Measurements from ENCODE around the gene KCNMA1. TPM values are rescaled to one million over a fixed set of nuclear protein-coding genes. Genes with fewer than 3 reads are reported as not detected.

KCNMA1 gene
- total RNA-seq, 1 experiment from 2014 or later, result 0.49 TPM

- CTCF ChIA-PET, result no interaction called here
Measured at GRCh38 chr10:77542710-77543259, 94.8 kb downstream of the KCNMA1 start.

DNA sequence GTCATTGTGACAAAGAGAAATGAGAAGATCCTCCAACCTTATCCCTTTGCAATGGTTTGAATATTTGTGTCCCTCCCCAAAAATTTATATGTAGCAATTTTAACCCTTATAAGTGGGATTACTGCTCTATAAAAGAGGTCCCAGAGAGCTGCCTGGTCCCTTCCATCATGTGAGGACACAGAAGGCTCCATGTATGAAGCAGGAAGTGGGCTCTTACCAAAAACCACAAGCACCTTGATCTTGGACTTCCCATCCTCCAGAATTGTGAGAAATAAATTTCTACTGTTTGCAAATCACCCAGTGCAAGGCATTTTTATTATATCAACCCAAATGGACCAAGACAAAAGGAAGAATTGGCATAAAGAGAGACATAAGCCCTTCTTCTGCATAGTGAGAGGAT lies 95.7 kb downstream of the KCNMA1 start:
- H3K9me3 ChIP-seq (ENCODE audit: control insufficient read depth in 1 of 2, insufficient read depth in 1 of 2, low read depth in 1 of 2, low read length in 2 of 2), result no peaks in the 10 kb centered on the region
- H3K79me2 ChIP-seq (ENCODE audit: insufficient read depth, low read length), result no peaks in the 10 kb centered on the region
- H3K4me1 ChIP-seq (ENCODE audit: control insufficient read depth in 1 of 2, insufficient read depth in 2 of 2, low read length in 2 of 2), result peaks cover 10 to 21% of the 10 kb centered on the region in 2 experiments; a peak in 3 of 4 replicates
- no peak overlapping the region for H3K9ac ChIP-seq (ENCODE audit: low read length)
- no peak overlapping the region for H3K4me3 ChIP-seq (replicated peaks in 1 of 2; ENCODE audit: low read depth in 1 of 2, low read length in 2 of 2)
- no peak overlapping the region for H3K4me2 ChIP-seq (ENCODE audit: low read length)
- no peak for DNase-seq (ENCODE audit: low read depth, low spot score)
- RAD21 ChIA-PET (ENCODE audit: low non-redundant PET in 1 of 2, low total read pairs in 2 of 2, uncharacterized antibody in 2 of 2, unreplicated experiment in 2 of 2), result no interaction called here
- no peak overlapping the region for H3K27ac ChIP-seq (ENCODE audit: low read depth, low read length)
- CTCF ChIA-PET, result no interaction called here
- H3K36me3 ChIP-seq (ENCODE audit: control insufficient read depth in 1 of 2, insufficient read depth in 2 of 2, low read length in 2 of 2), result no peaks in the 10 kb centered on the region
- no peak for ATAC-seq
- no peaks in the 10 kb centered on the region for H3K9me2 ChIP-seq (ENCODE audit: insufficient read depth)
- H4K20me1 ChIP-seq (ENCODE audit: insufficient read depth), result no peaks in the 10 kb centered on the region
- H3K27me3 ChIP-seq (ENCODE audit: insufficient read depth, low read length), result no peaks in the 10 kb centered on the region
- BruUV-seq (replicated peaks), result no TSS peak
- H2AFZ ChIP-seq (ENCODE audit: low read depth, low read length, poor library complexity, severe bottlenecking), result no peak overlapping the region
- intact Hi-C loops (cut with micrococcal nuclease), result no loop called here
- TF ChIP-seq CBX3 (IDR thresholded peaks at IDR 0.05; ENCODE audit: low read depth), result no peak
- no peak for TF ChIP-seq SRF (IDR thresholded peaks at IDR 0.05; ENCODE audit: low read depth)
- TF ChIP-seq, protein P1, sequence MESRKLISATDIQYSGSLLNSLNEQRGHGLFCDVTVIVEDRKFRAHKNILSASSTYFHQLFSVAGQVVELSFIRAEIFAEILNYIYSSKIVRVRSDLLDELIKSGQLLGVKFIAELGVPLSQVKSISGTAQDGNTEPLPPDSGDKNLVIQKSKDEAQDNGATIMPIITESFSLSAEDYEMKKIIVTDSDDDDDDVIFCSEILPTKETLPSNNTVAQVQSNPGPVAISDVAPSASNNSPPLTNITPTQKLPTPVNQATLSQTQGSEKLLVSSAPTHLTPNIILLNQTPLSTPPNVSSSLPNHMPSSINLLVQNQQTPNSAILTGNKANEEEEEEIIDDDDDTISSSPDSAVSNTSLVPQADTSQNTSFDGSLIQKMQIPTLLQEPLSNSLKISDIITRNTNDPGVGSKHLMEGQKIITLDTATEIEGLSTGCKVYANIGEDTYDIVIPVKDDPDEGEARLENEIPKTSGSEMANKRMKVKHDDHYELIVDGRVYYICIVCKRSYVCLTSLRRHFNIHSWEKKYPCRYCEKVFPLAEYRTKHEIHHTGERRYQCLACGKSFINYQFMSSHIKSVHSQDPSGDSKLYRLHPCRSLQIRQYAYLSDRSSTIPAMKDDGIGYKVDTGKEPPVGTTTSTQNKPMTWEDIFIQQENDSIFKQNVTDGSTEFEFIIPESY (IDR thresholded peaks at IDR 0.05; ENCODE audit: extremely low read depth, insufficient replicate concordance, low read length), result no peak
- TF ChIP-seq ZNF274 (IDR thresholded peaks at IDR 0.05; ENCODE audit: low read depth, low read length), result no peak
- TF ChIP-seq POLR2AphosphoS5 (IDR thresholded peaks at IDR 0.05; ENCODE audit: low read depth, low read length), result no peak
- no peak for TF ChIP-seq FOSL1 (IDR thresholded peaks at IDR 0.05; ENCODE audit: low read depth)
- TF ChIP-seq CEBPB (IDR thresholded peaks at IDR 0.05; ENCODE audit: low read depth), result no peak
- TF ChIP-seq EZH2 (IDR thresholded peaks at IDR 0.05), result no peak
- POLR2A ChIA-PET, result no interaction called here

More at GRCh38 chr10:77542710-77543259, 94.8 kb downstream of the KCNMA1 start:
- H3K9me3 ChIP-seq (ENCODE audit: control insufficient read depth in 1 of 2, insufficient read depth in 1 of 2, low read depth in 1 of 2, low read length in 2 of 2), result no peaks in the 10 kb centered on the region
- no peaks in the 10 kb centered on the region for H3K36me3 ChIP-seq (ENCODE audit: control insufficient read depth in 1 of 2, insufficient read depth in 2 of 2, low read length in 2 of 2)
- RAD21 ChIA-PET (ENCODE audit: low non-redundant PET in 1 of 2, low total read pairs in 2 of 2, uncharacterized antibody in 2 of 2, unreplicated experiment in 2 of 2), result no interaction called here
- H3K4me2 ChIP-seq (ENCODE audit: low read length), result no peak overlapping the region
- H3K79me2 ChIP-seq (ENCODE audit: insufficient read depth, low read length), result no peaks in the 10 kb centered on the region
- no peak overlapping the region for H3K27ac ChIP-seq (ENCODE audit: low read depth, low read length)
- H4K20me1 ChIP-seq (ENCODE audit: insufficient read depth), result no peaks in the 10 kb centered on the region
- TF ChIP-seq ELF1 (IDR thresholded peaks at IDR 0.05; ENCODE audit: borderline replicate concordance, low read depth), result no peak
- no peak for TF ChIP-seq CEBPB (IDR thresholded peaks at IDR 0.05; ENCODE audit: low read depth)
- TF ChIP-seq SRF (IDR thresholded peaks at IDR 0.05; ENCODE audit: low read depth), result no peak
- no peak for TF ChIP-seq TCF7L2 (IDR thresholded peaks at IDR 0.05; ENCODE audit: borderline replicate concordance, extremely low read depth, insufficient read depth, insufficient read length)
- TF ChIP-seq JUND (IDR thresholded peaks at IDR 0.05), result no peak
- no peak for TF ChIP-seq RAD21 (IDR thresholded peaks at IDR 0.05; ENCODE audit: low read depth)
- no peak for TF ChIP-seq POLR2A (IDR thresholded peaks at IDR 0.05; ENCODE audit: borderline replicate concordance, extremely low read depth, insufficient read depth, insufficient read length)
- TF ChIP-seq, protein P2, sequence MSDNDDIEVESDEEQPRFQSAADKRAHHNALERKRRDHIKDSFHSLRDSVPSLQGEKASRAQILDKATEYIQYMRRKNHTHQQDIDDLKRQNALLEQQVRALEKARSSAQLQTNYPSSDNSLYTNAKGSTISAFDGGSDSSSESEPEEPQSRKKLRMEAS (IDR thresholded peaks at IDR 0.05), result no peak
- TF ChIP-seq ZFX (IDR thresholded peaks at IDR 0.05), result no peak
- no peak for TF ChIP-seq EZH2phosphoT487 (IDR thresholded peaks at IDR 0.05; ENCODE audit: borderline replicate concordance)
- TF ChIP-seq SP1 (IDR thresholded peaks at IDR 0.05; ENCODE audit: low read depth), result no peak
- no peak for TF ChIP-seq ATF3 (IDR thresholded peaks at IDR 0.05)
- no peak for TF ChIP-seq POLR2AphosphoS5 (IDR thresholded peaks at IDR 0.05; ENCODE audit: low read depth, low read length)
- TF ChIP-seq SIN3A (IDR thresholded peaks at IDR 0.05; ENCODE audit: low read depth), result no peak
- POLR2A ChIA-PET, result no interaction called here
- H3K4me1 ChIP-seq (ENCODE audit: control insufficient read depth in 1 of 2, insufficient read depth in 2 of 2, low read length in 2 of 2), result peaks cover 10 to 21% of the 10 kb centered on the region in 2 experiments; a peak in 3 of 4 replicates
- no TSS peak for BruUV-seq (replicated peaks)
- no peak overlapping the region for H2AFZ ChIP-seq (ENCODE audit: low read depth, low read length, poor library complexity, severe bottlenecking)
- intact Hi-C loops (cut with micrococcal nuclease), result no loop called here
- H3K9me2 ChIP-seq (ENCODE audit: insufficient read depth), result no peaks in the 10 kb centered on the region
- no peaks in the 10 kb centered on the region for H3K27me3 ChIP-seq (ENCODE audit: insufficient read depth, low read length)
- DNase-seq (ENCODE audit: low read depth, low spot score) (no peak), ATAC-seq (no peak)
- no peak overlapping the region for H3K9ac ChIP-seq (ENCODE audit: low read length)
- H3K4me3 ChIP-seq (replicated peaks in 1 of 2; ENCODE audit: low read depth in 1 of 2, low read length in 2 of 2), result no peak overlapping the region

All from HCT116 (cell line).